Suppressor macrophage treated with lipopolysaccharide for 1 hour (primary cell): Measurements from ENCODE around the gene PTPRK.
"Not testable (repeated sequence)": the region's sequence is repeated elsewhere in the genome, so short reads cannot be mapped to it uniquely, and the experiment has no call there.

ENCODE experiments used
- DNase-seq, 3 donors: peaks; one replicate each; pipeline ENCODE4 v3.0.0-alpha.2; 2020 to 2022

The PTPRK gene

DNA sequence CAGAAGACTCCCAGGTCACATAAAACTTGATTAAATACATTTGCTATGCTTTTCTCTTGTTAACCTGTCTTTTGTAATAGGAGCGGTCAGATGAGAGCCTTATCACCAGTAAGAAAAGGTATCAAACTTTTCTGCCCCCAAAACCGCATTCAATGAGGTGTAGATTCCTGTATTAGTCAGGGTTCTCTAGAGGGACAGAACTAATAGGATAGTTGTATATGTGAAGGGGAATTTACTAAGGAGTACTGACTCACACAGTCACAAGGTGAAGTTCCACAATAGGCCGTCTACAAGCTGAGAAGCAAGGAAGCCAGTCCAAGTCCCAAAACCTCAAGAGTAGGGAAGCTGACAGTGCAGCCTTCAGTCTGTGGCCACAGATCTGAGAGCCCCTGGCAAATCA, 32.7 kb downstream of the PTPRK start:
- DNase-seq: peak in 1 of 3 donors; percentile 4

DNA sequence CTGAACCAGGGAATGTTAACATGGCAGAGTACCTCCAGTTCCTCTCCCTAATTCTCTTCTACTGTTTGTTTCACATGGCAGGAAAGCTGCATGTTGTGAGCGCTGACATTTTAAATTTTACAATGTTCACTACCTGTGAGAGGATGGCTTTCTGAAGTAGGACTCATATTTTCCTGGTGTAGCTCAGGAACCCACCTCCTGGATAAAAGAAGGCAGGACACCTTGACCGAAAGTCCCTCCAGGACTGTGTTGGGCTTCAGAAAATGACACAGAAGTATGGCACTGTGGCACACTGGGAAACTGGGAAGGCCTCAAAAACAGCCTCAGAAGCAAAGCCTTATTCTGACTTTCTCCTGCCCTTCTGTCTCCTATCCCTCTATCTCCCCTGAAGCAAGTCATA, 33.3 kb downstream of the PTPRK start:
- DNase-seq: no peak

DNA sequence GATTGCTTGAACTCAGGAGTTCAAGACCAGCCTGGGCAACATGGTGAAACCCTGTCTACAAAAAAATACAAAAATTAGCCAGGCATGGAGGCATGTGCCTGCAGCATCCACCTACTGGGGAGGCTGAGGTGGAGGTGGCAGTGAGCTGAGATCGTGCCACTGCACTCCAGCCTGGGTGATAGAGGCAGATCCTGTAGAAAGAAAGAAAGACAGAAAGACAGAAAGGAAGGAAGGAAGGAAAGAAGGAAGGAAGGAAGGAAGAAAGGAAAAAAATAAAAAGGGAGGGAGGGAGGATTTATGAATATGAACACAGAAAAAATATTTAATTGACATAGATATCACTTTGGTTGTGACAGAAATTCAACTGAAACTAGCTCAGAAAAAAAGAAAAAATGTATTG, 33.8 kb downstream of the PTPRK start:
- not testable (repeated sequence) for DNase-seq

DNA sequence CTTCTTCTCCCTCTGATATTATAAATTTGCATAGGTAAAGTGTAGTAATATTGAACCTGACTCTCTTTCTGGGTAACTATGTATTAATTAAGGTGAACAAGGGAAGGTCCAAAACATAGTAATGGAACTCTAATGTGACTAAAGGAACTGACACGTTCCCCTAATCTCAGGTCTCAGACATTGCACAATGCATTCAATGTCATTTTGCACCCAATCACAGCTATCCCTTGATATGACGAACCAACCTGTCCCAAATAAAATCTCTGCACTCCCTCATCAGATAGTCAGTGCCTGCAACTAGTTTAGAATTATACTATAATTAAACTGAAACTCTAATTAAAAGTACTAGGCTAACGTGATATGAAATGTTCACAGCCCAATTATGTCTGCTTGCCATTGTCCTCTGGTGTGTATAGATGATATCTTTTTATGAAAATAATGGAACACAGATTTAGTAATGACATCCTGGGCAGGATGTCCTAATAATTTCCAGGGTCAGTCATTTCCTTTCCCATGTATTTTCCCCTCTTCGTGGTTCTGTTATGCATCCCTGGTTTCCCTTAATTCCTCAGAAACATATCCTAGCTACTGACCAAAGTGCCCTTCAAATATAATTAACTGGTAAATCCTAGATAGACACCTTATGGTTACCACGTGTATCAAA, 36.8 kb downstream of the PTPRK start:
- no peak for DNase-seq

DNA sequence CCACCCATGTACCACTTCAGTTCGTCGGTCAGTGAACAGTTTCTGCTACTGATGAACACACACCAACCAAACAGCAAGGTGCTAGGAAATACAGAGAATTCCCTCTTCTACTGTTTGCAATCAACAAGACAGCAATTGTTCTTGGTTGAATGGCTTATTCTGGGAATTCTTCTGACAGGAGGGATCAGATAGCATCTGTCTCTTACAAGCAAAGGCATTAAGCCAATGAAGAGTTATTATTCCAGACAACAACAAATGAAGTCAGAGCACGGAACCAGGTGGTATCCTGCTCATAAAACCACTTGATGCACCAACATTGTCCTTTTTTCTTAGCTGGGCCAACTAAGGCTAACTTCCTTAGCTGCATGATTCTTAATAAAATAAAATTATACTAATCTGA, 37.8 kb downstream of the PTPRK start:
- DNase-seq: no peak

DNA sequence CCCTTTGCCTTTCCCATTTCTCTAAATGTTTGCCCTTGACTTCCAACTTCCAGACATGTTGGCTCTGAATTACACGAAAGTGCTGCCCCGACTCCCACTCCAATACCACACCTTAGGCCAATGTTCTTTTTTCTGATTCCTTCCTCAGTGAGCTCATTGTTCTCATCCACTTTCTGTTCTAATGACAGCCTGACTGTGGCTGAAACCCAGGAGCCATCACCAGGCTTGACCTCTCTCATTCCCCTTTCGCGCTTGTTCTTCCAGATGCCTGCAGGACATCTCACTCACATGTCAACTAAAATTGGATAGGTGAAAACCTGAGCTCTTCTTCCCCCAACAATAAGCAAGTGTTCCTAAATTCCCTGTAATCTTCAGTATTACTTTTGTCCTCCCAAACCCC, 40.4 kb downstream of the PTPRK start:
- no peak for DNase-seq

DNA sequence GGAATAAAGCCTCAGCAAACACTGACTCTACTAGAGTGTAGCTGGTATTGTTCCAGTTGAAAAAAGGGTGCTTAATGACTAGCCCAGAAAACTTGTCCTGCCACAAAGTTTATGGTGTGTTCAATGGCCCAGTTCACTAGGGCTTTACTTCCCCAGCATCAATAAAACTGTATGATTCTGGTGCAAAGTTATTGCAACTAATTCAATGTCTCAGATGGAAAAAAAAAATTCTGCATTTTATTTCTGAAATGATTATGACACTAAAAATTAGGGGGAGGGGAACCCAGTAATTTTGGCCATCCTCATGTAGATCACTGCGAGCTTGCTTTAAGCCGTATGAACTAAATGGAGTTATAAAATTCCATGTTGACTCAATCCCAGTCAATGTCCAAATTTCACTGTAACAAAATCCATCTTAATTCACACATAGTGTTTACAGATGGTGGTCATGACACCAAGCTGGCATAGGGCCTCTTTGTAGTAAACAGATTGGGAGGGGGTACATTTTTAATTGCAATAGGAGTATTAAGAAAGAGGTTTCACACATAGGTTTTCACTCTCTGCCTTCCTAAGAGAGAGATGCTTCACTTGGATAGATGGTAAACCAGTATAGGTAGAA, 41.2 kb downstream of the PTPRK start:
- no peak for DNase-seq

DNA sequence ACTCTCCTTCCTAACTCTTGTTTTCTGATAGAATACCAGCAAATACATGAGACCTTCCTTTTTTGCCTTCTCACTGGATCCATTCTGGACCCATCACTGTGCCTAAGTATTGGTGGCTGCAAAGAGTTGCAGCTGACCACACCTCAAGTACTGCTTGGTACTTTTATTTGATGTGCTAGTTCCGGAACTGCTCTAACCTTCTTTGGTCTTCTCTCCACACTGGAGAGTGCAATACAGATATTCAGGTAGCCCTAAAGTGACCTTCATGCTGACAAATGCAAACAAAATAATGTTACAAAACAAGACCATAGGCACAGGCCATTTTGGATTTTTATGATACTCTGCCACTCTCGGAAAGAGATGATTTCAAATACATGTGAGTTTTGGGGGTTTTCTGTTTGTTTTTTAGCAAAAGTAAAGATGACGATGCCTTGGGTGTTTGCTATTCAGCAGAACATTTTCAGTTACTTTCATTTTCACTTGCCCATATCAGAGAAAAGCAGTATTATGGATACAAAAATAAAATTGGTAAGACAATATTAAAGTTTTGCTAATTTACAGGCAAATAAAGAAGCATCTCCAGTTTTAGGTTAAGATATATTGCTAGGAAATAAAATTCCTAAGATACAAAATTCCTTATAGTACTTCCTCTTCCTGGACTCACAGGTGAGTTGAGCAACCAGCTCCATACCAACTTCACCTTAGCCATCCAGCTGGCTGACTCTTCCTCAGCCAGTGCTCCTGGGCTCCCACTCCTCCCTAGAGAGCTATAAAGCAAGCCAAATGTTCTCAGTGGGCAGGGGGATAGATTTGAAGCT, 42.0 kb downstream of the PTPRK start:
- DNase-seq: no peak

DNA sequence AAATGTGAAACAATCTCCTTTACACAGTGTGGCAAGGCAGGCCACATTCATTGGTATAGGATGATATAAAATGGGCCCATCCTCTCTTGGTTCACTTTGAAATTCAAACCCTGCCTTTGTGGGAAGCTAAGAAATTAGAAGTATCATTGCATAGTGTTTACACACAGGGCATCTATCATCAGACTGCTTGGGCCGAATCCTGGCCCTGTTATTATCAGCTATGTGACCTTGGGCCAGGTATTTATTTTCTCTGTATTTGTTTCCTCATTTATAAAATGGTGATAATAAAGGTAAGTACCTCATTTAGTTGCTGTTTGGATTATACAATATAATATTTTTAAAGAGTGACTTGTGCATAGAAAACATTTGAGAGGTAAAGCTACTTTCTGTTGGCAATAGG, 45.5 kb downstream of the PTPRK start:
- no peak for DNase-seq

DNA sequence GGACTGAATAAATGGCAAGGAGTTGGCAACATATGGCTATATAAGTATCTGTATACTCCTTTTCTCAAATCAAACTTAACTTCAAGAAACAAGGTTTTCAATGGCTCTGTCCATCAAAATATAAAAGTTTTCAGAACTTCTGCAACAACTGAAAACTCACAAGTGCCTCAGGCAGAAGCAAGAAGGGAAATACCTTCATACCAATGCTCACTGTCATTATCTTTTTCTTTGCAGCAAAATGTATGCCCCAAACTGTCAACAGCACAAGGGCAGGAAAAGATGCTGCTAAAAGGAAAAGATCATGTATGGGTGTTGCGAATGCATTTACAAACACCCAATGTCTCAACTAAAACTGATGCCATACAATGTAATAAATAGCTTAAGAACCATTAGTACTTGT, 45.9 kb downstream of the PTPRK start:
- no peak for DNase-seq

DNA sequence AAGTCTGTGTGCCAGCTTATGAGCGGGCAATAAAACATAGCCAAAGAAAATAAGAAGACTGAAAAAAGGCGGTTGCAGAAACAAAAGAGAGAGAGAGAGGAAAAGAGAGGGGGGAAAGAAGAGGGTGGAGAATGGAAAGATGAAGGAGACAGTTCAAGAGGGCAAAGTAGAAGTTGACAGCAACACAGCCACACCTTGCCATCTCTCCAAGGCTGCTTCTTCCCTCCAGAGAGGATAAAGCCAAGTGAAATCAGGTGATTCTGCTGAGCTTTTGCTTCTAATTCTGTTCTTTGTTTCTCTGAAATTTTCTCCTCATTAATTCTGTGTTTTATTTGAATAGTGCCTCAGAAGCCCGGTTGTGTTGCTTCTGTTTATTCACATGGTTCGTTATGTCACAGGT, 48.5 kb downstream of the PTPRK start:
- DNase-seq: no peak

DNA sequence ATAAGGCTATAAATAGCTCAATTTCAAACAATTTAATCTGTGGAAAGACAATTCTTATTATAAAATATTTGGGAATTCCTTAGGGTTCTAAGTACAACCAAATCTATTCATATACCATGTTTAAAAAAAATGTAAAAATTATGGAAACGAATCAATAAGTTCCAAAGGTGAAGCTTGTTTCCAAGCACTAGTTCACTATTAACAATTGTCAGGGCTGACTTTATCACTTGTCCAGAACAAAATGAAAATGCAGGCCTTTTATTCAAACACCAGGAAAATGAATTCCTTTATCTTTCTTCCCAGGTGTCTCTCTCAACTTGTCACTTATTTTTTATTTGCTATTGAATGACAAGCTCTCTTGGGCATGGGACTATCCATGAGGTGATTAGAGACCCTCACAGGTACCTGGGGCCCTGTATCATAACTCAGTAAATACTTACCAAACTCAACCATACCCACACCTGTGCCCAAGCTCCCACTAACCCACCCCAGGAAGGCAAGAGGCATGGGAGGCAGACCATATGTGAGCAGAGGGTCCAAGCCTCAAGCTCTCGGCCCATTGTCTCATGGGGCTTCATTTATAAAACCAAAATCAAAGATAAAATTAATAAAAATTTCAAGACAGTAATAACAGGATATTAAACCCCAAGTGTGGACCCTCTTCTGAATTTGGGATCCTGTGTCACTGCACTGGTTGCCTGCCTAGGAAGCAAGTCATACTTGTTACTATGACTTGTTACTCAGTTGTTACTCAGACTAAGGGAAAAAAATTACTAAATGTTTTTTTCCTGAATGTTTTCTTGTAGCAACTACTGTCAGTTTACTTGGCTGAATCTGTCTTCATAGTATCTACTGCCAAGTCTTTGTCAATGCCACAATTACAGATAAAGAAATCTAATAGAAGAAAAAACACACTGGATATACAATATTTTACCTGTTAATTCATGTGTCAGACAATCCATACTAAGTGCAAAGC, 54.7 kb downstream of the PTPRK start:
- no peak for DNase-seq

DNA sequence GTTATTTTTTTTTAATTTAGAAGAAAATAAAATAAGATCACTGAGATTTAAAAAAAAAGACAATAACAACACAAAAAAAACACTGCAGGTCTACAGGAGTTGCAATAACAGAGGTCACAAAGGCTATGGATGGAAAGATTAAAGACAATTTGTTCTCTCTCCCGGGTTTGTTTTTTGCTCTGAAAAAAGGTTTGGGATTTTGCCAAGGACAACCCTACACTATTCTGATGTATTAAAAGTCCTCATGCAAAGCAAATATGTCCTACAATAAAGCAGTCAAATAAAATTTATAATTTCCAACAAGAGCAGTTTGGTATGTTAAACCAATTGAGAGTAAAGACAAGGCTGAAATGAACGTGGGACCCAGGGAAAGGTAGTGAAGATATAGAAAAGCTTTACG, 55.6 kb downstream of the PTPRK start:
- no peak for DNase-seq

DNA sequence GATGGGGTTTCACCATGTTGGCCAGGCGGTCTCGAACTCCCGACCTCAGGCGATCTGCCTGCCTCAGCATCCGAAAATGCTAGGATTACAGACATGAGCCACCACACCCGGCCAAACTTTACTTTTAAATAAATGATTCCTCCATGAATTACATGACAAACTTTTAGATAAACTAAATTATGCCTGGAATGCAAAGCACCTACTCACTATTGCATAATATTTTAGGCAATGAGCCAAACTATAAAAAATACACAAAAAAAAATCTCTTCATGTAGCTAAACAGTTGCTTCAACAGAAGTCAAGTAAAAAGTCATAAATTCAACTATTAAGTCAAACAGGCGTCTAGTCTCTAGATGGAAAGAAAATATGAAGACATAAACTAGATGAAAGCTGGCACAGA, 56.5 kb downstream of the PTPRK start:
- DNase-seq: no peak

DNA sequence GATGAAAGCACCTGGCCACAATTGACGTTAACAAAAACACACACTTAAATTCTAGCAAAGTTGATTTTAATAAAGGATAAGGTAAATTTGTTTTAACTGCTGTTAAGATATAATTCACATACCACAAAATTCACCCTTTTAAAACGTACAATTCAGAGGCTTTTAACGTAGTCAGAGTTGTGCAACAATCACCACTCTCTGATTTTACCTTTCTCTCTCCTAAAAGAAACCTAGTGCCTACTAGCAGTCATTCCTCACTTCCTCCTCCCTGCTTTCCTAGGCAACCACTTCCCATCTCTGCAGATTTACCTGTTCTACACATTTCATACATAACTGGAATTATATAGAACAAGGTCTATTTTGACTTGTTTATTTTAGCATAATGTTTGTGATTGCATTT, 58.9 kb downstream of the PTPRK start:
- DNase-seq: no peak

DNA sequence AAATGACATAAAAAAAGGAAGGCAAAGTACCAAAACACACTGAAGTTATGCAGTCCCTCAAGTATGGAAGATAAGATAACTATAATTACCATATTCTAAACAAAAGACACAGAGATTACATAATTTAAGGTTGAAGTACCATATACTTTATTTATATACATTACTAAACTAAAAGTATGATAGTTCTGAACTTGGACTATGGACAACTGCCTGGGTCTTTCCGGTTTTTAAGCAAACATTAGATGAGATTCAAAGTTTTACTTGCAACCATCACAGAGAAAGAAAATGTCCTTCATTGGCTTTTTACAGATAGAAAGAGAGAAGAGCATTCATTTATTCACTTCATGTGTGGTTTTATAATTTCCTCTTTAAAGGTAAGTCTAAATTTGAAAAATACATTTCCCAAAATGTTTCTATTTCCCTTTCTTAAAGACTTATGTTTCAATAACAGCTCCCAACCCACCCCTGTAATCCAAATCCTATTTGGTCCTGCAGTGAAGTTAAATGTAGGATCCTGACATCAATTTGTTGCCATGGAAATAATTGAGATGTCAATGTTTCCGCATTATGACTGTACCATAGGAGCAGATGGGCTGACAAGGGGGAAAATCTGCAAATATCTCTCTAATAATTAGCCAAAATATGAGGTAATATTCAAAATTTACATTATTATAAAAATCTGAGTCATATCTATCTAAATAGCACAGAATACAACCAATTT, 63.7 kb downstream of the PTPRK start:
- DNase-seq: no peak

DNA sequence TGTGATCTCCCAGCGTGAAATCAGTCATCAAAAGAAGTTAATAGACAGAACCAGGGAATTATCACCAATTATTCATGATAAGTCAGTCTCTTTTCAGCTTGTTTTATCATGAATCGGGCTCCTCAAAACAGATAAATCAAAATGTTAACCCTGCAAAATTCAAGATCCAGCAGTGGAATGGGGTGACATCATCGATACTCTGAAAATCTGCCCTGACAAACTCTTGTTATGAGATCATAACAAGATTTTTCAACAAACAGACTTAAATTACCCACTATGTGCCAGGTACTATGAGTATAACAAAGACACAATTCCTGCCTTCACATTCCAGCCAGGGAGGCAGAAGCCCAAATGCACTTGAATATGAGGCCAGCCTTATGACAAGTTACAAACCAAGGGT, 64.4 kb downstream of the PTPRK start:
- no peak for DNase-seq

DNA sequence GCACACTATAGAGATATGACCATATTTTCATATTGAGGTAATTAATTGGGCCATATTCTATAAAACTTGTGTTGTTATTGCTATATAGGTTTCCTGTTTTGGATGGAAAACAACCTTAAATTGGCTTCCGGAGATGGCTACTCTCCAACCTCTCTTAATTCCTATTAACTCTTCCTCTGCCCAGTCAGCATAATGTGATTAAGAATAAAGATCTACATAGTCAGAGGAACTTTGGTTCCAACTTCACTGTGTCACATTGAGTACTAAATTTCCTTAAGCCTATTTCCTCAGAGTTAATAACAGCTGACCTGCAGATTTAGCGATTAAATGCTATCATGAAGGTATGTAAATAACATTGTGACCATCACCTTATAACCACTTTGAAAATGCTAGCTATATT, 67.7 kb downstream of the PTPRK start:
- no peak for DNase-seq

DNA sequence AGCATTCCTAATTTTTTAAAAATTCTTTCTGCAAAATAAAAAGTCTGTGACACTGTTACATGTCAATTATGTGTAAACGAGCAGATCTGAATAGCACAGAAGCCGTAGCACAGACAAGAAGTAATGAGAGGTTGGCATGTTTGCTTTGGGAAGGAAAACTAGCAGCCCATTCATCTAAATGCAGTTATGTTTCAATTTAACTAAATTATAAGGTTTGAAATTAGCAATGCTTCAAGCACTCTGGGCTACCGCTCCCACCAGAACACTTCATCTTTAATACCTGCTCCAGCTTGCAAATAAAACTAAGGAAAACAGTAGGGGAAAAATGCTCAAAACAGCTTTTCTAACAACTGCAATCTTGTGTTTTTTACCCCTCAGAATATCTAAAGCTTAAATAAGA, 73.9 kb downstream of the PTPRK start:
- DNase-seq: no peak

DNA sequence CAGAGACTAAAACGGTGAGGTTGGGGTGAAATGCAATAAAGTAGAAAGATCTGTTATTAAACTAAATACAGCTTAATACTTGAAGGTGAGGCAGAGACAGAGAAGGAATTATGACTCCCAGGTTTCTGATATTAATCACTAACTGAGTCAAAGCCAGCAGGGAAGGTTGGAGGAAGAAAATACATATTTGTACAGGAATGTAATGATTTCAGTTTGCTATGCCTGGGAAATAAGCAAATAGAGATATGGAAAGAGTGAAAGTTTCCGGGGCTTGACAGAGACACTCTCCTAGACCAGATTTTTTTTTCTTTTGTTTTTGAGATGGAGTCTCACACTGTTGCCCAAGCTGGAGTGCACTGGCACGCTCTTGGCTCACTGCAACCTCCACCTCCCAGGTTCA, 76.8 kb downstream of the PTPRK start:
- DNase-seq: no peak

DNA sequence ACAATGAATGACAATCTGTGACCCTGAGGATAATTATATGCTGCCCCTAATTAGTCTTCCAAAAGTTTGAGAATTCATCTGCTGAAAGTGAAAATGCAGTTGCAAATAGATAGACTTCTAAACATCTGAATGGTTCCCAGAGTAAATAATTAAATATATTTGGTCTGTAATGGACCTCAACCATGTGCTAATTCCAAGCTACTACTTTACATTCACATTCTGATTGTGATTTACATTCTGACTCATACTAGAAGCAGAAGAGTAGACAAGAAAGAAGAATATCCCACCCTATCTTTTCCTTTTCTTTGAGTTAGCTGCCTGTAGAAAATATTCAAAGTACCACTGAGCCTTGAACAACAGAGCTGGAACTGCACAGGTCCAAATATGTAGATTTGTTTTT, 80.8 kb downstream of the PTPRK start:
- no peak for DNase-seq

DNA sequence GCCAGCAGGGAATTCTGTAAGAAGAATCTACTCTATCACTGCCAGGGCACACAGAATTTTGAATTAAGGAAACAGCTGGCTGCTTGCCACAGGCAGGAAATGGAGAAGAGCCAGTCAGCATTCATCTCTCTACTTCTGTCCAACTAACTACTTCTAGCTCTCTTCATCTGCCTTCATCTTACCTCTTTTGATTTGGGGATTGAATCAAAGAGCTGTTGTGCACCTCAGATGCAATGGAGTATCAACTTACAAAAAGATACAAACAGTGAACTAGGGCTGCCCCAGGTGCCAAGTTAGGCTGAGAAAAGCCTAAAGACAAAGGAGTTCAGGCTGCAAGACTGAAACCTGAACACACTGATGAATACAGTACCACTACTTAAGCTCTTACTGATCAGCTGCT, 82.0 kb downstream of the PTPRK start:
- no peak for DNase-seq
